ENCODE results near the gene OR5AL1.

The OR5AL1 gene

GRCh38 chr11:56404393-56404792 is 8.1 kb upstream of the OR5AL1 start:
- ATAC-seq: no peak
- TF ChIP-seq CSDC2 (CRISPR knock-in tag; IDR thresholded peaks at IDR 0.05) (no peak), ZC3H10 (CRISPR knock-in tag; IDR thresholded peaks at IDR 0.05) (no peak), RARB (CRISPR knock-in tag; IDR thresholded peaks at IDR 0.05) (no peak), PATZ1 (CRISPR knock-in tag; IDR thresholded peaks at IDR 0.05; ENCODE audit: borderline replicate concordance) (no peak), GLIS3 (CRISPR knock-in tag; IDR thresholded peaks at IDR 0.05) (no peak)
- TF ChIP-seq, protein P1, sequence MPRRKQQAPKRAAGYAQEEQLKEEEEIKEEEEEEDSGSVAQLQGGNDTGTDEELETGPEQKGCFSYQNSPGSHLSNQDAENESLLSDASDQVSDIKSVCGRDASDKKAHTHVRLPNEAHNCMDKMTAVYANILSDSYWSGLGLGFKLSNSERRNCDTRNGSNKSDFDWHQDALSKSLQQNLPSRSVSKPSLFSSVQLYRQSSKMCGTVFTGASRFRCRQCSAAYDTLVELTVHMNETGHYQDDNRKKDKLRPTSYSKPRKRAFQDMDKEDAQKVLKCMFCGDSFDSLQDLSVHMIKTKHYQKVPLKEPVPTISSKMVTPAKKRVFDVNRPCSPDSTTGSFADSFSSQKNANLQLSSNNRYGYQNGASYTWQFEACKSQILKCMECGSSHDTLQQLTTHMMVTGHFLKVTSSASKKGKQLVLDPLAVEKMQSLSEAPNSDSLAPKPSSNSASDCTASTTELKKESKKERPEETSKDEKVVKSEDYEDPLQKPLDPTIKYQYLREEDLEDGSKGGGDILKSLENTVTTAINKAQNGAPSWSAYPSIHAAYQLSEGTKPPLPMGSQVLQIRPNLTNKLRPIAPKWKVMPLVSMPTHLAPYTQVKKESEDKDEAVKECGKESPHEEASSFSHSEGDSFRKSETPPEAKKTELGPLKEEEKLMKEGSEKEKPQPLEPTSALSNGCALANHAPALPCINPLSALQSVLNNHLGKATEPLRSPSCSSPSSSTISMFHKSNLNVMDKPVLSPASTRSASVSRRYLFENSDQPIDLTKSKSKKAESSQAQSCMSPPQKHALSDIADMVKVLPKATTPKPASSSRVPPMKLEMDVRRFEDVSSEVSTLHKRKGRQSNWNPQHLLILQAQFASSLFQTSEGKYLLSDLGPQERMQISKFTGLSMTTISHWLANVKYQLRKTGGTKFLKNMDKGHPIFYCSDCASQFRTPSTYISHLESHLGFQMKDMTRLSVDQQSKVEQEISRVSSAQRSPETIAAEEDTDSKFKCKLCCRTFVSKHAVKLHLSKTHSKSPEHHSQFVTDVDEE (CRISPR knock-in tag; IDR thresholded peaks at IDR 0.05): no peak

GRCh38 chr11:56410801-56411200 is 1.7 kb upstream of the OR5AL1 start:
- no peak for ATAC-seq
- TF ChIP-seq PPARA (CRISPR knock-in tag; IDR thresholded peaks at IDR 0.05; ENCODE audit: borderline replicate concordance) (no peak), RARB (CRISPR knock-in tag; IDR thresholded peaks at IDR 0.05) (no peak), ESRRG (CRISPR knock-in tag; IDR thresholded peaks at IDR 0.05) (no peak), ZFP3 (CRISPR knock-in tag; IDR thresholded peaks at IDR 0.05) (no peak), ZC3H10 (CRISPR knock-in tag; IDR thresholded peaks at IDR 0.05) (no peak), ZNF70 (CRISPR knock-in tag; IDR thresholded peaks at IDR 0.05) (no peak), ARNTL (CRISPR knock-in tag; IDR thresholded peaks at IDR 0.05; ENCODE audit: borderline replicate concordance, low read depth) (no peak)
- TF ChIP-seq, protein P1 (CRISPR knock-in tag; IDR thresholded peaks at IDR 0.05): no peak

- no peak for ATAC-seq
- TF ChIP-seq RARB (CRISPR knock-in tag; IDR thresholded peaks at IDR 0.05): no peak
- TF ChIP-seq SNAI2 (CRISPR knock-in tag; IDR thresholded peaks at IDR 0.05): no peak
- no peak for TF ChIP-seq ESRRG (CRISPR knock-in tag; IDR thresholded peaks at IDR 0.05)
- TF ChIP-seq PPARA (CRISPR knock-in tag; IDR thresholded peaks at IDR 0.05; ENCODE audit: borderline replicate concordance): no peak
- TF ChIP-seq TCF4 (CRISPR knock-in tag; IDR thresholded peaks at IDR 0.05; ENCODE audit: borderline replicate concordance): no peak
- no peak for TF ChIP-seq GLIS3 (CRISPR knock-in tag; IDR thresholded peaks at IDR 0.05)
- TF ChIP-seq POU6F1 (CRISPR knock-in tag; IDR thresholded peaks at IDR 0.05; ENCODE audit: borderline replicate concordance, low read depth): no peak
- TF ChIP-seq, protein P1 (CRISPR knock-in tag; IDR thresholded peaks at IDR 0.05): no peak
- TF ChIP-seq ZC3H10 (CRISPR knock-in tag; IDR thresholded peaks at IDR 0.05): no peak
- no peak for TF ChIP-seq ZFP3 (CRISPR knock-in tag; IDR thresholded peaks at IDR 0.05)
- TF ChIP-seq ZNF70 (CRISPR knock-in tag; IDR thresholded peaks at IDR 0.05): no peak
- no peak for TF ChIP-seq OSR1 (CRISPR knock-in tag; IDR thresholded peaks at IDR 0.05)
- no peak for TF ChIP-seq ZFP30 (CRISPR knock-in tag; IDR thresholded peaks at IDR 0.05)
- TF ChIP-seq CSDC2 (CRISPR knock-in tag; IDR thresholded peaks at IDR 0.05): no peak
Measured at GRCh38 chr11:56453521-56453920, 41.0 kb downstream of the OR5AL1 start.

All from SK-N-SH treated with all-trans-retinoic acid at 6 μM for 48 hours (cell line).